NCI-H345 (cell line): Measurements from ENCODE around the gene ZG16B.

Source experiments
- DNase-seq: peaks from one replicate; lab custom pipeline; 2025; lab: John Stamatoyannopoulos, UW

The ZG16B gene

DNA sequence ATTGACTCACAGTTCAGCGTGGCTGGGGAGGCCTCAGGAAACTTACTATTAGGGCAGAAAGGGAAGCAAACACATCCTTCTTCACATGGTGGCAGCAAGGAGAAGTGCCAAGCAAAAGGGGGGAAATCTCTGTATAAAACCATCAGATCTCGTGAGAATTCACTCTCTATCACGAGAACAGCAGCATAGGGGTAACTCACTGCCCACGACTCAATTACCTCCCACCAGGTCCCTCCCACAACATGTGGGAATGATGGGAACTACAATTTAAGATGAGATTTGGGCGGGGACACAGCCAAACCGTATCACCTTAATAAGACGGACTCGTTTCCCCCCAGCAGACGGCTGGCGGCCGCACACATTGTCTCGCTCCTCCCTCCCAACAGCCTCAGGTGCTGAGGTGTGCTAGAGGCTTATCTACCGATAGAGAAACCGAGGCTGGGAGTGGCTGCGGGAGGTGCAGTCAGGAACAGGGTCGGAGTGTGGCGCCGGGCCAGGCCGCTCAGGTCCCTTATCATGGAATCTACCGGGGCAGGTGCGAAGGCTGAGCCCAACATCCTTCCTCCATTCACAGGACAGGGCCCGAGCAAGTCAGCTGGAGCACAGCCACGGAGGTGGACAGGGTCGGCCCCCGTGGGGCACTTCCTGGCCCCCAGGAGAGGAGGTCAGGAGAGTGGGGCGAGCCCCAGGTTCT is 4.9 kb upstream of the ZG16B start:
- no peak for DNase-seq

DNA sequence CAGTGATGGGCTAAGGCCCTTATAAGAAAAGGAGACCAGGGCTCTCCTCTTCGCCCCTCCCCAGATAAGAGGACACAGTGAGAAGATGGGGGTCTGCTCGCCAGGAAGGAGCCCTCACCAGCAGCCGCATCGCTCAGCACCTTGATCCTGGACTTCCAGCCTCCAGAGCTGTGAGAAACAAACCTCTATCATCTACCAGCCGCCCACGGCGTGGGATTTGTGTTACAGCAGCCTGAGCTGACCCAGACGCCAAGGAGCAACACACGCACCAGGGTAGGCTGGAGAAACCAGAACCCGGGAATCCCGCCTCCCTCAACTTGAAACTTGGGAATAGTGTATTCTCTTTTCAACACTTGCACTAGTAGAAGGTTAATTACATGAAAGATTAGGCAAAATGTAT is 4.2 kb upstream of the ZG16B start:
- DNase-seq, result no peak

DNA sequence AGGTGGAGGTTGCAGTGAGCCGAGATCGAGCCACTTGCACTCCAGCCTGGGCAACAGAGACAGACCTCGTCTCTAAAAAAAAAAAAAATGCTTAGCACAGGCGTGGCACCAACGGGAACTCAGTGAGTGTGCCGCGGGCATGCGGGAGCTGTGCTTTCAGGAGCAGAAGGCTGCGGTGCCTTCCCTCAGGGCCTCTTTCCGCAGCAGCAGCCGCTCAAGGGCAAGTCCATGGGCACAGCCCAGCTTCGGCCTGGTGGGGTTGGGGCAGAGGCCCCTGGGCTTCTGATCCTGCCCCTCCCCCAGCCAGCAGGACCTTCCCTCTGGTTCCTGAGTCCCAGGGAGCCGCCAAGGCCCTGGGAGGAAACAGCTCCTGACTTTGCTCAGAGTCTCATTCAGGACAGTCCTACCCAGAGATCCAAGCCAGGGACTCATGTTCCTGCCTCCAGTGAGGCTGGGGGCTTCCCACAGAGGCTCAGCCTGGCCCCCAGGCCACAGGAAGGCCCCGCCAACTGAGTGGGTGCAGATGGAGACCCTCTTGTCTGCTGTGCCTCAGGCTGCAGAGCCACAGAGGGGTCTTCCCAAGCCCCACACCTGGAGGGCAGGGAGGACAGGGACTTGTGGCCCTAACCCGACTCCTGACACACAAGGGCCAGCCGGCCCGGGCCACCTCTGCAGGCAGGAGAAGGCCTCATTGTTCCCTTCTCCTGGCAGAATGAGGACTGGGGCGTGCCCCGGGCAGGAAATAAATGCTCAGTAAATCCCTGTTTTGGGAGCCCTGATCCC is 3.3 kb upstream of the ZG16B start:
- no peak for DNase-seq

DNA sequence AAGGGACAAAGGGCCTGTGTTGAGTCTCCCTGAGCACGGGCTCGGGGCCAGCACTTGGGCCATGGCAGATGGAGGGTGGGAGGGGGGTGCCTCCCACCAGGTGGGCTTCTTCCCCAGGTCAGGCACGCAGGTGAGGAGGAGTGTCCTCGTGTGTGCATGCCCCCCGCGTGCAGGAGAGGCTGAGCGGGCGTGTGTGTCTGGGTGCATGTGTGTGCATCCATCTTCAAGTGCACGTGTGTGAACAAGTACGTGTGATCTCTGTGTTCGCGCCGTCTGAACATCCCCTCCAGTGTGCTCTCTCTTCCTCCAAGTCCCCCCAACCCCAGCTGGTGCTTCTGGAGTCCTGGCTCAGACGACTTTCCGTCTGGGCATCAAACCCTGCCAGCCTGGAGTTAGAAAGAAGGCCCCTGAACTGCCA is 2.7 kb upstream of the ZG16B start:
- DNase-seq, result no peak

DNA sequence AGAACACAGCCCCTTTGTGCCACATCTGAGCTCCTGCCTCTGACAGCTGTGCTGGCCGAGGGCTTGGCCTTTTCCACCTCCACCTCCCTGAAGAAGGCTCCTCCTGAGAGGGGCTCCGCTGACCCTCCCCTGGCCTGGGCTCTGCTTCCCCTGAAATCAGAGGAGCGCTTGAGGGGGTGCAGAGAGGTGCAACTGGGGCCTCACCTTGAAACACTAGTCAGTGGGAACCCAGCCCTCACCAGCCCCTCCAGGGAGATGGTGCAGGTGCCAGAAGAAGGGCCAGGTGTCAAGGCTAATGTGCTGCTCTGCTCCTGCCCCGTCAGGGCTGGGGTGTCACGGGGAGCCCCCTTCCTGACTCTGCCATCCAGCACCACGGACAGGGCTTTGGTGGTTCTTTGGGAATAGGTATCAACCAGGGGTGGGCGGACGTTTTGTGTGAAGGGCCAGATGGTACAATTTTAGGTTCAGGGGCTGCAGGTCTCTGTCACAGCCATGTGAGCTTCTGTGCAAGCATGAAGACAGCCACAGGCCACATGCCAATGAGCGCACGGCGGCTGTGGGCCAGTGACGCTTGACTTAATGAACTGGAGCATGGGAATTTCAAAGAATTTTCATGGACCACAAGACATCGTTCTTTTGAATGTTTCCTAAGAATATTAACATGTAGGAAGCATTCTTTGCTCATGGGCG is 2.1 kb upstream of the ZG16B start:
- no peak for DNase-seq

DNA sequence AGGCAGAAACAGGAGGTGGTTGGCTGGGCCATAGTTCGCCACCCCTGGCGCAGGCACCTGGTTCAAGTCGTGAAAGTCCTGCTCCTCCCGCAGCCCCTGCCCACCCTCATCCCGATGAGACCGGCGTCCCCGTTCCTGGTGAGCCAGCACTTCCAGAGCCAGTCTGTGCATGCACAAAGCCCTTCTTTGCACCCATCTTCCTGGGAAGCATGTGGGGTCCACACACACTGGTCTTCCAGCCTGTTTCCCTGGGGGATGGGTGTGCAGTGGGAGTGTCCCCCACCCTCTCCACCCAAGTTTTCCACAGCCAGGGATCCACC is 1.6 kb upstream of the ZG16B start:
- DNase-seq, result no peak

DNA sequence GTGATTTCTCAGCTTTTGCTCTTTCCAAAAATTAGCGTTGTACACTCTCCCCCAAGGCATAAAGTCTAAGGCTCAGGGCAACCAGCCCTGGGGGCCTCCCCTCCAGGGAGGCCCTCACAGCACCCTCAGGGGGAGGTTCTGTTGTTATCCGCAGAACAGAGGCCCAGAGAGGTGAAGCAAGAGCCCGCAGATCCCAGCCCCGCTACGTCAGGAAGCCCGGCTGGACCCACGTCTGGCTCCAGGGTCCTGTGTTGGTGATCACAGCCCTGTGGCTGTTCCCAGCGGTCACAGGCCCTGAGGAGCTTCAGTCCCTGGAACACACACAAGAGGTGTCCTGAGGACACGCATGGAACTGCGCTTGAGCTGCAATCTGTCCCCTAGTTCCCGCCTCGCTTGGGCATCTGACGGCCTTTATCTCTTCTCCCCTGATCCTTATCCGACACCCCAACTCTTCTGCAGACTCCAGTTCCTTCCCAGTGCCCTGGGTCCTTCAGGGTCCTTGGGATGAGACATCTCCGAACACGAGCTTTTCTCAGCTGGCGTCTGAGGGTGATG is 1.1 kb upstream of the ZG16B start:
- no peak for DNase-seq

DNA sequence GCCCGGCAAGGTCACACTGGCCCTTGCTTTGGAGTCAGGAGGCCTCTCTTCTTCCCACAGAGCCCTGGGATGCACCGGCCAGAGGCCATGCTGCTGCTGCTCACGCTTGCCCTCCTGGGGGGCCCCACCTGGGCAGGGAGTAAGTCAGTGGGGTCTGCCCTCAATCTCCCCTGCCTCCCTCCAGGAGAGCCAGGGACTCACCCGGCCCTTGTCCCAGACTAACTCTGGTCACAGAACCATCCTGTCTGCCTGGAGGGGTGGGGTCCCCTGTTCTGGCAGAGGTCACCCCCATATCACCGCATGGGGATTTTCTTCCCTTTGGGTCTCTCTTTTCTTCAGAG is 222 bp downstream of the ZG16B start:
- DNase-seq, result no peak

DNA sequence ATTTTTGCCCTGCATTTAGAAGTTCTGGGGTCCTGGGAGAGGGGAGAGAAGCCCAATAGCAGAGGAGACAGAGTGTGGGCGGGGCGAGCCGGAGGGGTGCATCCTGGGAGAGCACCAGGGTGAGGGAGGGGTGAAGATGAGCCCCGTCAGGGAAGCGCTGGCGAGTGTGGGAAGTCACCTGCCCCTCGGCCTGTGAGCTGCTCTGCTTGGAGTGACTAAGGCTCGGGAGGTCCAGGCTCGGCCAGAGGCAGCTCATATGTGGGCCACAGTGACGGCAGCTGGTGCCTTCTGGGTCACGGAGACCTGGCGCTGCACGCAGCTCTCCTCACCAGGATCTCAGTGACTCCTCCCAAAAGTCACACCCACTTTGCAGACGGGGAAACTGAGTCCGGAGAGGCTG is 1.1 kb downstream of the ZG16B start:
- no peak for DNase-seq

DNA sequence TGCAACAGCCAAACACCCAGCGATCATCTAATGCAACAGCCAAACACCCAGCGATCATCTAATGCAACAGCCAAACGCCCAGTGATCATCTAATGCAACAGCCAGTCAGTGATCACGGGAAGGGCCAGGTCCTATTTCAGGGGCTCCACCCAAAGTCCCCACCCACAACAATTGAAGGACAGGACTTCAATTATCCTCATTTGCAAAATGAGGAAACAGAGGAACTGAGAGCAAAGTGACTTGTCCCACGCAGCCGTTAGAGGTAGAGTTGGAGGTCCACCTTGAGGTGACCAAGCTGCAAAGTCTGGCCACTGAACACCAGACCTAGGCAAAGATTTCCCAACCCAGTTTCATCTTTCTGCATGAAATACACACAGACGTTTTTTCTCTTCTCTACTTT is 3.7 kb downstream of the ZG16B start:
- DNase-seq, result no peak

DNA sequence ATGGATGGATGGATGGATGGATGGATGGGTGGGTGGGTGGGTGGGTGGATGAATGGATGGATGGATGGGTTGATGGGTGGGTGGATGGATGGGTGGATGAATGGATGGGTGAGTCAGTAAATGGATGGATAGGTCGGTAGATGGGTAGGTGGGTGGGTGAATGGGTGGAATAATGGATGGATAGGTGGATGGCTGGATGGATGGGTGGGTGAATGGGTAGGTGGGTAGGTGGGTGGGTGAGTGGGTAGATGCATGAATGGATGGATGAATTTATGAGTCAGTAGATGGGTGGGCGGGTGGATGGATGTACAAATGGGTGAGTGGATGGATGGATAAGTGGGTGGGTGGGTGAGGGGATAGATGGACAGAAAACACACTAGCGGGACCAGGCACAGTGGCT is 4.9 kb downstream of the ZG16B start:
- no peak for DNase-seq

DNA sequence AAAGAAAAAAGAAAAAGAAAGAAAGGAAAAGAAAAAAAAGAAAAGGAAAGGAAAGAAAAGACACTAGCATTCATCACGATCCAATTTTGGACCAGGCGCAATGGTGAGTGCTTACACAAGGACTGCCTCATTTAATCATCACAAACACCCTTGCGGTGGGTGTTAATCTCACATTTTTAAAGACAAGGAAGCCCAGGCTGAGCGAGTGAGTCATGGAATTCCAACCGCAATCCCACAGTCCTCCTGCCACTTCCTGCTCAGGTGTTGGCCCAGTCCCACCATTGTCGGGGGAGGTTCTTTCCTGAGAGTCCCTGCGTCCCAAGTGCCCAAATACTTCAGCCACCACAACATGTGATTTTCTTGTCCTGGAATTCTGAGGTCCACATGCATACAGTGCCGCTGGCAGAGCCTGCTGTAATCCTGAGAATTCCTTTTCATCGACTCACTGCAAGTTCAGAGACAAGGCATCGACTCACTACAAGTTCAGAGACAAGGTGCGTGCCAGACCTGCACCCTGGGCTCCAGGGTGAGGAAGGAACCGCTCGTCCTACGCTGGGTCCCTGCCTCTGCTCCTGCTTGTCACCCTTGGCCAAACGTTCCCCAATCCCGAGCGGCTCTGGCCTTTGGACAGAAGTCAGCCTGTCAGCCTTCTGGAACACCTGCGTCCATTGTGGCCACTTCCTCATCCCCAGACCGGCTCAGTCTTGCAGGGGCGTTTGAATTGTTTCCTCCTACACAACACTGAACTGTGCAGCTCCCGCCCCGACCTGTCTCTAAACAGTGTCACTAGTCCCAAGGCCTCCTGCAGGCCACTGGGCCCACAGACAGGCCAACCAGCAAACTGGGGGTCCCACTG is 5.8 kb downstream of the ZG16B start:
- no peak for DNase-seq

DNA sequence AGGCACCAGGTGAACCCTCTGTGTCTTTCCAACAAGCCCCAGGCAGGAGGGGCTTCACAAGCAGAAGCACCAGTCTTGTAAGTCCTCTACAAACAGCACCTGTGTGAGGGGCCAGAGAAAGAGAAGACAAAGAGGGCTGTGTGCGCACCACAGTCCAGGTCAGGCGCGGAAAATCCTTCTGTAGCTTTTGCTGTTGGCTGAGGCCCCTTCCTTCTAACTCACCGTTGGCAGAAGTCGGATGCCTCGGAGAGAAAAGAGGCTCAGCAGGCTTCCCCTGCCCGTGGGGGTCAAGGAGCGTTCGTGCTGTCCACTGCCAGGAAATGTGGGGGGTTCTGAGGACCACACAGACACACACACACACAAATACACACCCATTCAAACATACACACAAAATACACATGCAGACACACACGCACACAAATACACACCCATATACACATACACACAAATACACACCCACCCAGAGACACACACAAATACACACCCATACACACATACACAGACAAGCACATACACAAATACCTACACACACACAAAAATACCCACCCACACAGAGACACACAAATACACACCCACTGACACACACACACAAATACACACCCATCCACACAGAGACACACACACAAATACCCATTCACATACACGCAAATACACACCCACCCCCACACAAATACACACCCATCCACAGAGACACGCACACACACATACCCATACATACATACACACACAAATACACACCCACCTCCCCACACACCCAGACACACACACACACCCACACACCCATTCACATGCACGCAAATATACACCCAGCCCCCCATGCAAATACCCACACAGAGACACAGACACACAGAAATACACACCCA is 6.8 kb downstream of the ZG16B start:
- no peak for DNase-seq

DNA sequence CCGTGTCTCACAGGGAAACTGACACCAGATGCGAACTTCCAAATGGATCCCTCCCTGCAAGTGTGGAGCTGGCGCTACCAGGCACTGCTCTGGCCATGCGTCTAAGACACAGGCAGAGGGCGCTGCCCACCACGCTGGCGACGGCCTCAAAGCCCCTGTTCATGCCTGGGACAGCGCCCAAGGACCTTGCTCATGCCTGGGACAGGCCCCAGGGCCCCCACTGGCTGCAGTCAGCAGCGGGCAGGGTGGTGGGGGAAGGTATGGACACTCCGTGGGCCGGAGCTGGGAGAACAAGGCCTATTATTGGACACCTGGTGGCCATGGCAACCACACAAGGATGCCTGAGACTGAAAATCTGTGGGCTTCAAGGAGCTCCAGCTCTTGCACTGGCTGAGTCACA is 8.8 kb downstream of the ZG16B start:
- peak; percentile 65 for DNase-seq

DNA sequence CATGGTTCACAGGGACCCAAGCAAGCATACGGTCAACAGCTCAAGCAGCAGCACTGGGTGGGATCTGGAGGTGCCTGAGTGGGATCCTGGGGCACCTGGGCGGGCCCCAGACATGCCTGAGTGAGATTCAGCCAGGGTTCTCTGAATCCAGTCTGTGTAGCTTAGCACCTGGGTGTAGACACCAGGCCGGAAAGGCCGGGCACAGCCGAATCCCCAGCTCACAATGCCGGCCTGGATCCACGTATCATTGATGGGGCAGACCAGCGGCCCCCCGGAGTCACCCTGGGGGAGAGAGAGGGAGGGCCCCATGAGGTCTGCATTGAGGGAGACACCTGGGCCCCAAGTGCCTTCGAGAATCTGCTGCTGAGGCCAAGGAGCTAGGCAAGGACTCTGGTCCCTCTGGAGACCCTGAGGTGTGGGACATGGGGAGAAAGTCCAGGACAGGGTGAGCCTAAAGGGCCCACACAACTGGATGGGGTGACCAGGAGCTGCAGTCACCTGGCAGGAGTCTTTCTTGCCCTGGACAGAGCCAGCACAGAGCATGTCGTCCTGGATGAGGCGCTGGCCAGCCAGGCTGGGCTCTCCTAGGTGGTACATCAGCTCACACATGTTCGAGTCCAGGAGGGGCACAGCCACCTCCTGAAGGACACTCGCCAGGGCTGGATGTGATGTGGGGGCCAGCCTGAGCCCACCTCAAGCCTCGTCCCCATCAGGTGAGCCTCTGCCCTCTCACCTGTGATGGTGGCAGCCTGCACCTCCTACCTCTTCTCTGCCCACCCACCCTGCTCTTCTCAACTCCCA is 9.7 kb downstream of the ZG16B start:
- DNase-seq, result no peak

DNA sequence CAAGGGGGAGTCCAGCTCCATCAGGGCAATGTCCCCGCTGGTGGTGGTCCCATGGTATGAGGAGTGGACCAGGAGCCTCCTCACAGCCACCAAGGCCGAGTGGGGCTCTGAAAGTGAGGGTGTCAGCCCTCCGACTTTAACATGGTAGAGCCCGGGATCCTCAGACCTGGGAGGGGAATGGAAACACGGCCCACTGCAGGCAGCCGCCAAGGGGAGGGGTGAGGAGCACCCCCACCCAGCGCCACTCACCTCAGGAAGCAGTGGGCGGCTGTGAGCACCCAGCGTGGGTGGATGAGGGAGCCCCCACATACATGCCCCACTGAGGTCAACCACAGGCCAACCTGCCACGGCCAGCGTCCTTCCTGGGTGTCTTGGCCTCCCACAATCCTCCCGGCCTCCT is 10.8 kb downstream of the ZG16B start:
- DNase-seq, result no peak

DNA sequence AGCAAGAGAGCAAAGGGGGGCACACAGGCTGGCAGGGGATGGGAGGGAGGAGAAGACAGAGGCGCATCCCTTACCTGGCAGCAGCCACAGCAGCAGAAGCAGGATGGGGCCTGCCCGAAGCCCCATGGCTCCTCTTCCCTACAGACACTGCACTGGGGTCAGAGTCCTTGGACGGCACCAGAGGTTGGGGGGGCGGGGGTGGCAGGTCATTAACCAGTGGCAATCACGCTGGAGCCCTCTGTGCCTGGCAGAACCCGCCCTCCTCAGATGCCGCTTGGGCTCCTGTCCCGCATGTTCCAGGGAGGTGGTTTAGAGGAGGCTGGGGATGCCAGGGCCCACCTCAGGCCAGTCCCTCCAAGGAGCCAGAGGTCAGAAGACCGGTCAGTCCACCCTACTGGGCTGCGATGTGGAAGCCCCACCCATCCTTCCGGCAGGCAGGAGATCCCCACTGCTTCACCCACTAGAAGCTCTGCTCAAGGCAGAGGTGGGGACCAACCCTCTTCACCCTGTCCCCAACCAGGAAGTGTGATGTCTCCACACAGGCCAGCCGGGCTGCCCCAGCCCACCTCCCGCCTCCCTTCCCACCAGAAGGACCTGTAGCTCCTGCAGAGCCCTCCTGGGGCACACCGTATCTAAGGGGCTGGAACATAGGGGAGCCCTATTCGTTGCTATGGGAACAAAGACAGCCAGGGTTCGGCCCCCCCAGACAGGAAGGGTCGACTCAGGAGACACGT is 11.7 kb downstream of the ZG16B start:
- DNase-seq, result no peak

DNA sequence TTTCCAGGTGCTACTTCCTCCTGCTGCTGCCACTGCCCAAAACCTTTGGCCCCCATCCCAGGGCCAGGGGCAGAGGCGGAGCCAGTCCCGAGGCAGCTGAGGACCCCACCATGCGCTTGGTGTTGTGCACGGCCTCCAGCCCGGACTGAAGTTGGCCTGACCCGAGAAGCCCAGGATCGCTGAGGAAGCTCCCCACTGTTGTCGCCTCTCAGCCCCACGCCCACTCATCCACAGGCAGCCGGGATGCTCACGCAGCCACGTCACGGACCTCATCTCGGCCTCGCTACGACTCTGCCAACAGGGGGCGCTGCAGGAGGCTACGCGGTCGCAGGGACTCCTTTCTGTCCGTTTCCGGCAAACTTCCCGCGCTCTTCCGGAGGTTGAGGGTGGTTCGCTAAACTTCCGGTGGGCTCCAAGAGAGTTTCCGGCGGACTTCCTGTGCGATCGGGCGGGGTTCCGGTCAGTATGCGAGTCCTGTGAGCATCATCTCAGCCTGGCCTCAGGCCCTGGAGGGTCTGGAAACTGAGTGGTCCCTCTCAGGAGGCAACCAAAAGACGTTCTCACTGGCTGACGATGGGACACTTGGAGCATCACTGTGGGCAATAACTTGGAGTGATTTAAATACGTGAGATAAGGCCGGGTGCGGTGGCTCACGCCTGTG is 12.4 kb downstream of the ZG16B start:
- DNase-seq, result no peak

DNA sequence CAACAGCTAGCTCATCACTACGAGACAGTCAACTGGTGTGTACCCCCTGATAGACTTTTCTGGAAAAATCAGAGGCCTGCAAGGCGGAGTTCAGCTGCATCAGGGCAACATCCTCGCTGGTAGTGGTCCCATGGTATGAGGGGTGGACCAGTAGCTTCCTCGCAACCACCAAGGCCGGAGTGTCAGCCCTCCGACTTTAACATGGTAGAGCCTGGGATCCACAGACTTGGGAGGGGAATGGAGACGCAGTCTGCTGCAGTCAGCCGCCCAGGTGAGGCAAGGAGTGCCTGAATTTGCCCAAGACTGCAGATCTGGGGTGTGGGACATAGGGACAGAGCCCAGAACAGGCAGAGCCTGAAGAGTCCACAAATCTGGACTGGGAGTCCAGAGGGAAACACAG is 13.4 kb downstream of the ZG16B start:
- DNase-seq, result no peak
